ENCODE data around the gene RPRD1A.

DNA sequence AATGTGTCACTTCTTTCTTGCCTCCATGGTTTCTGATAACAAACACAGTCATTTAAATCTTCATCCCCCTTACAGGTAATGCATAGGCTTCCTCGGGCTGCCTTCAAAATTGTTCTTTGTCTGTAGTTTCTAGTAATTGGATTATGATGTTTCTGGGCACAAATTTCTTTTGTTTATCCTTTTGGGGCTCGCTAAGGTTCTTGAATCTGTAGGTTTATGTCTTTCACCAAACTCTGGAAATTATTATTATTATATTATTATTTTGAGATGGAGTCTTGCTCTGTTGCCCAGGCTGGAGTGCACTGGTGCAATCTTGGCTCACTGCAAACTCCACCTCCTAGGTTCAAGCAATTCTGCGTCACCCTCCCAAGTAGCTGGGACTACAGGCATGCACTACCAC, 111.1 kb downstream of the RPRD1A start:
- TF ChIP-seq POLR2AphosphoS5 (IDR thresholded peaks at IDR 0.05; ENCODE audit: borderline replicate concordance, low read depth, low read length) = no peak
- no peak for TF ChIP-seq EZH2 (IDR thresholded peaks at IDR 0.05)
- TF ChIP-seq FOXP2 (optimal IDR thresholded peaks at IDR 0.05; ENCODE audit: control extremely low read depth, extremely low read length, insufficient read depth) = no peak

Measured in SK-N-MC (cell line).